GM12892 (cell line): Measurements from ENCODE around the gene SUDS3.

Experiments
- POLR2A ChIP-seq: IDR thresholded peaks from 2 replicates; pipeline ENCODE4 v1.6.1; 2011; ENCODE audit warnings: low read depth, low read length, control low read depth
- TAF1 ChIP-seq: IDR thresholded peaks from 2 replicates; pipeline ENCODE4 v1.6.1; 2011; ENCODE audit warnings: low read depth, mild to moderate bottlenecking, control low read depth, low read length, borderline replicate concordance

DNA sequence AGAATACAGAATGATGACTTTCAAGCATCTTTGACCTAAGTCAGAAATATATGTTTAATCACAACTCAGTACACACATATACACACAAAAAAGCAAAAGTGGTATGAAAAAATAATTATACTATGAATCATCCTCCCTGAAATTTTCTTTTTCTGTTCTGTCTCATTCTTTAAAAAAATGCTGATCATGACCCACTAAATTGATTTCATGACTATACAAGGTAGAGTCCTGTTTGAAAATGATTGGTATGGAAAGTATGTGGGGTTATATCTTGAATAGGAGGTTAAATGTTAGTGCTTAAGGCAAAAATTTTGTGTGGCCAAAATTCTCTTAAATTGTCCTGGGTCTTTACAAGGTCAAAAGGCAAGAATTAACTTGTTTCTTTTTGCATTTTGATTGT, 80.4 kb downstream of the SUDS3 start:
- TF ChIP-seq POLR2A (no peak), TAF1 (no peak)
